Anterior cingulate cortex (tissue), 58 donors: ENCODE measurements around the gene SLC2A6.
"Not testable (repeated sequence)": the region's sequence is repeated elsewhere in the genome, so short reads cannot be mapped to it uniquely, and the experiment has no call there.

Experiments used
- DNase-seq, 58 donors: peaks; one replicate each; lab custom pipeline; 2025; lab: John Stamatoyannopoulos, UW

The SLC2A6 gene

DNA sequence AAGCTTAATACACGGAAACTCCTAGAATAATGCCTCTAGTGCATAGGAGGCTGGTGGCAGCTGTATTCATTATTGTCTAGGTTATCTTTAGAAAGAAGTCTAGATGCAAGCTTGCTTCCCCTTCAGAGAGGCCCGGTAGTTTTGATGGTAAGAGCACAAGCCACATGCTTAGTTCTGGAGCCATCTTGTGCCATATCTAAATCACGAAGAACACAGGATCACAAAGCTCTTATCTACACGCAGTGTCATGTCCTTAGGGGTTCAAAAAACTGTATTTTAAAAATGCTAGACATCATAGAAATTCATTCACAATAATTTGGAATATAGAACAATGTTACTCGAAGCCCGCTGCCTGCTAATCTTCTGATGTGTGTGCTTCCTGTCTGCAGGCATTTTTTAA lies 12.9 kb downstream of the SLC2A6 start:
- no peak for DNase-seq

DNA sequence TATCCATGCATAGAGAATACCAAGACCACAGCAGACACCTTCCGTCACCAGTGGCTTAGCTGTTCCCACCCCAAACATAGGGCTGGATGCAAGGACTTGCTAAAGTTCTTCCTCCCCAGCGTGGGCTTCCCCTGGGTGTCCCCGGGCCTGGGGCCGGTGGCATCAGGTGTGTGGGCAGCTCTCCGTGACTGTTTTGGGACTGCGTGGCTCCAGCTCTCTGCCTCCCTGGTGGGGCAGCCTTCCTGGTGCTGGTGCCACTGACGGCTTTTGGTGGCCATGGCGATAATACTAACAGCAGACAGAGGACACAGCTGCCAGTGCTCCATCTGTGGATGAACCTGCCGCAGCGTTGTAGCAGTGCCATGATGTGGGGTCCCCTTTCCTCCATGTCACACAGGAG lies 14.3 kb downstream of the SLC2A6 start:
- DNase-seq = no peak

DNA sequence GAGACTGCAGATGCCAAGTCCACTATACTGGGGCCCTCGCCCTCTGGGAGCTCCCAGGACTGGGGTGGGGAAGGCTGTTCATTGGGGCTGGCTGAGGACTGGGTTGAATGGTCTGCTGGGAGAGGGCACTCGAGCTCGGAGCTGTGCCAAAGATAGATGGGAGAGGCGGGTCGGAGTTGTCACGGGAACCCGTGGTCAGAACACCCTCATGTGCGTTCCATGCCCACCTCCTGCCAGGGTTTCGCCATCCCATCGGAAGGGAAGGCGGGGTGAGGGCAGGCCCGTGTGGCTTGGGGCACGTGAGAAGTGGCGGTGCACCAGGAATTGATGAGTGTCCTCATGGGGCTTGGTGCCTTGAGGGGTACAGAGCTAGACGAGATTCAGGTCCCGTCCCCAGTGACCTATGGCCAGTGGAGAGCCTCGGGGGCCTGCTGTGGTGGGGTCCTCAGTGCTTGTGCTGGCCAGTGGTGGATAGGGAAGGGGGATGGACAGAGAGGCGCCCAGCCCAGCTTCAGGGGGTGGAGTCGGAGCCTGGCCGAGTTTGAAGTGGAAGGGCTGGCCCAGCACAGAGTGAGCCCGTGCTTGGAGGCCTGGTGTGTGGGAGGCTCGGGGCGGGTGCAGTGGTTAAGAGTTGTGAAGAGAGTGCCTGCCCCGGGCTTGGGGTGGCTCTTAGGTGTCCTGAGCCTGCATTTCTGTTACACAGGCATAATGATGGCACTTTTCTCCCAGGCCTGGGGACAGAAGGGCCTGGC lies 14.9 kb downstream of the SLC2A6 start:
- DNase-seq = no peak

DNA sequence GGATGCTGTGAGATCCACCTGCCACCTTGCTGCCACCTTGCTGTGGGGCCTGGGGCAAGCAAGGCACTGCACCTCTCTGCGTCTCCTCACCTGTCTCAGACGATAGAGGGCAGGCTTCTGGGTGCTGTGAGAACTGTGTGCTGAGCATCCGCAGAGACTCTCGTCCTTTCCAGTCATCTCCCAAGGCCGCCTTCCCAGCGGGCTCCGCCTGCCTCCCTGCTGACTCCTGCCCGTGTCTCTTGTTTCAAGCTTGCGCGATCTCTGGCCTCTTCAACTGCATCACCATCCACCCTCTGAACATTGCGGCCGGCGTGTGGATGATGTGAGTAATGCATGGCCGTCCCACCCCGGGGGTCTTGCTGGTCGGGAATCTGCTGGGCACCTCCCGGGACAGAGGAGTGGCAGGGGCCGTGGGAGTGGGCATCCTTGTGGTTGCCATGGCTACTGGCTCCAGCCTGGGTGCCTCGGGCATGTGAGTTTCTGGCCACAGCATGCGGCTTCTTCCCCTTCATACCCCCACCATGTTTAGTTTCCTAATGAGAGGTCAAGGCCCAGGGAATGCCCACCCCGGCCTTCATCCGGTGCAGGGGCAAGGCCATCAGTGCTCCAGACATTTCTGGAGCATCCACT lies 15.6 kb downstream of the SLC2A6 start:
- no peak for DNase-seq

DNA sequence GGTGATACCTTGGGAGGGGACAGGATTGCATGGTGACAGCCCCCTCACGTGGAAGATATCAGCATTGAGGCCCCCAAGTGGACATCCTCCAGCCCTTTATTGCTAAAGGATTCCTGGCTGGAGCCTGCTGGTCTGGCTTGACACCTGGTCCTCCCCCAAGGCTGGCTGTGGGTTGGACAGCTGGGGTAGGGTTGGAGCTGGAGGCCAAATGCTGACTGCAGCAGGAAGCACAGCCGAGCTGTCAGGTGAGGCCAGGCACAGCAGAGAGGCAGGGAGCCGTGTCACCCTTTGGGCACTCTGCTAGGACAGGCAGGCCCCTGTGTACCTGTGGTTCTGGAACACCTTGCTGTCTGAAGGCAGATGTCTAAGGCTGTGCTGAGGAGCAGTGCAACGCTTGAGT lies 16.9 kb downstream of the SLC2A6 start:
- no peak for DNase-seq

DNA sequence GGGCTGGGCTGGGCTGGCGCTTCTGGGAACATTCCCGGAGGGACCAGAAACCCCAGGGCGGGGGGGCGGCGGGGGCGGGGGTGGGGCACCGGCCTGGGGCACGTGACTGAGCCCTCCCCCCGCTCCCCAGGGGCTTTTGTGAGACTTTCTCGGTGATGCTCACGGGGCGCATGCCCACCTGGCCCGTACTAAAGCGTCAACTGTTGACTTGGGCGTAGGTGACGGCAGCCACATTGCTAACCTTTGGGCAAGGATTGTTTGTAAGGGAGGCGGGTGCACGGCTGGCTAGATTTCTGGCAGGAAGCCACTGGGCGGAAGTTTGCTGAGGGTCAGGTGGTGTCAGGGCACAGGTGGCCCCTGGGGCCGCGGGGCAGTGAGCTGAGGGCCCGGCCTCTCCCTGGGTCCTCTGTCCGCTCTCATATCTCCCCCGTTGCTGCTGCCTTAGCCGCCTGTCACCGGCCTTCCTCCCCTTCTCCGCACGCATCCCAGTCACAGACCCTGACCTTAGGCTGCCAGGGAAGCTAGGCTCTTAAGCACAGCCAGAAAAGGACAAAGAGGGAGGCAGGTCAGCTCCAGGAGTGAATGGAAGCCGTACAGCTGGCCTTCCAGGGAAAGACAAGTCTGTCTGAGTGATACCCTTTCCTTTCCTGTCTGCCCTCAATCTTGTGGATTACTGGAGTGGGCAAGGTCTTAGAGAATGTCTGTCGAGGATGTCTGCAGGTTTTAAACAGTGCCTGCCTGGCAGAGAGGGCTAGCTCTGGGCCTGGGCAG lies 18.3 kb downstream of the SLC2A6 start:
- peak in 32 of 58 donors; percentile 16 to 85 (median 65) for DNase-seq

DNA sequence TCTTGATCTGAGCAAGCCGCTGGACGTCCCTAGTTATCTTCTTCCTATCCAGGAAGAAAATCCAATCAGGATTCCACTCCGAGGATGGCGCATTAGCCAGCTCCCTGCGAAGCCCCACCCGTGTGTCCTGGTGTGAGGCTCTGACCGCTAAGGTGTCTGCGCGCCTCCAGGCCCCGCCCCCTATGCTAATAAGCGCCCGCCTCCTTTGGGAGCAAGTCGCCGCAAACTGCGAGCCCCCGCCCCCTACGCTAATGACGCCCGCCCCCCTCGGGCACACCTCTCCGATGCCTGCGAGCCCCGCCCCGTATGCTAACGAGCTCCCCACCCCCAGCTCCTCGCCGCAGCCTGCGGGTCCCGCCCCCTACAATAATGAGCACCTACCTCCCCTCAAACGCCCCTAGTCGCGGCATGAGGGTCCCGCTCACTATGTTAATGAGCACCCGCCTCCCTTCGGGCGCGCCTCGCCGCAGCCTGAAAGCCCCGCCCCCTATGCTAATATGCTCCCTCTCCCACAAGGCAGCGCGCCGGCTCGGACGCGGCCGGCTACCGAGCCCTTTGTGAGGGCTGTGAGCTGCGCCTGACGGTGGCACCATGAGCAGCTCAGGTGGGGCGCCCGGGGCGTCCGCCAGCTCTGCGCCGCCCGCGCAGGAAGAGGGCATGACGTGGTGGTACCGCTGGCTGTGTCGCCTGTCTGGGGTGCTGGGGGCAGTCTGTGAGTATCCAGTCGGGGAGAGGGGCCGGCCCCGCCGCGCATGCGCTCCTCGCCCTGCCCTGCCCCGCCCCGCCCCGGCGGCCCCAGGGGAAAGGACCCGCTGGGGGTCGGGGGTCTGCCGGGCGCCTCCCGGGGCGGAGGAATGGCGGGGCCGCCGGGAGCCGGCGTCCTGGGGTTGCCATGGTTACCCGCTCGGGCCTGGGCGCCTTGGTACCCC lies 19.2 kb downstream of the SLC2A6 start, which contains the start of gene CACFD1:
Gene CACFD1 (plus strand): TSS at position 503 of the 929 bp plus-strand sequence. CDS start 89 bp downstream, at position 592.
- peak; percentile 63 to 99 (median 96) for DNase-seq

DNA sequence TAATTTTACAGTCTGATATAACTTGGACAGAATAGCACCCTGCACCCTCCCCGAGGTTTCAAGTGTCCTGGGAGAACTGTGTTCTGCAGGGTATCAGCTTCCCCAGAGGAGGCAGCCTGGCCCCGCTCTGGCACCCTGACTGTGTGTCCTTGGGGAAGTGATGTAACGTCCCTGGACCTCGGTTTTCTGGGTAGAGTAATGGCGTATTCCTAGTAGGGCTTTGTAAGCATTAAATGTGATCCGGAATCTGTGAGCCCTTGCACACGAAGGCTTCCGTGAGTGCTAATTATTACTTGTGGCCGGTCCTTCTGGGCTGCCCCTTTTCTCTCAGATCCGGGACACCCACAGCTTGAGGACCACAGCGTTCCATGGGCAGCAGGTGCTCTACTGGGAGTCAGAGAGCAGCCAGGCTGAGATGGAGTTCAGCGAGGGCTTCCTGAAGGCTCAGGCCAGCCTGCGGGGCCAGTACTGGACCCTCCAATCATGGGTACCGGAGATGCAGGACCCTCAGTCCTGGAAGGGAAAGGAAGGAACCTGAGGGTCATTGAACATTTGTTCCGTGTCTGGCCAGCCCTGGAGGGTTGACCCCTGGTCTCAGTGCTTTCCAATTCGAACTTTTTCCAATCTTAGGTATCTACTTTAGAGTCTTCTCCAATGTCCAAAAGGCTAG lies 20.1 kb downstream of the SLC2A6 start:
- DNase-seq = no peak

DNA sequence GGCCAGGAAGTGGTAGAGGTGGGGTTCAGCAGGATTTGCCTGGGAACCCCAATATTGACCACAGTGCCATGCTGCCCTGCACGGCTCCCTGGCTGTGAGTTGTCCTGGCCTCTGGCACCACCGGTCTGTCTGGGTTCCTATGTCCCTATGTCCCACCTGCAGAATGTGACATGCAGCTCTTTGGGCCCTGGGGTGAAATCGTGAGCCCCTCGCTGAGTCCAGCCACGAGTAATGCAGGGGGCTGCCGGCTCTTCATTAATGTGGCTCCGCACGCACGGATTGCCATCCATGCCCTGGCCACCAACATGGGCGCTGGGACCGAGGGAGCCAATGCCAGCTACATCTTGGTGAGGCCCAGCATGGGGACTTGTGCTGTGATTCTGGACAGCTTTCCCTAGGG lies 21.2 kb downstream of the SLC2A6 start:
- DNase-seq = no peak

DNA sequence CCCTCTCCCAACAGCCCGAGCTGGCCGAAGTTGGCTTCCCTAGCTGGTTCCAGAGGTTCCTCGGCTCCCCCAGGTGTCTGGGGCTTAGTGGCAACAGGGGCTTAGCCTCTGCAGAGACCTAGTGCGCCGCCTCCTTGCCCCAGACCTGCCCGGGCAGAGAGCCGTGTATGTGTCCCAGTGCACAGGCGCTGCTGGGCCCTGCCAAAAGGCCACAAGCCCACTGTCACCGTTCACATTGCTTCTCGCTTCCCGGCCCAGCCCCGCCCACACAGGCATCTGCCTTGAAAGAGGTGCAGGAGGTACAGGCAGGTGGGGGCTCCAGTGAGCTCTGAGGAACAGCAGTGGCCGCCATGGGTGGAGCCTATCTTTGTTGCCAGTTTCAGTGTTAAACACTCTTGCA lies 21.7 kb downstream of the SLC2A6 start:
- DNase-seq = no peak

DNA sequence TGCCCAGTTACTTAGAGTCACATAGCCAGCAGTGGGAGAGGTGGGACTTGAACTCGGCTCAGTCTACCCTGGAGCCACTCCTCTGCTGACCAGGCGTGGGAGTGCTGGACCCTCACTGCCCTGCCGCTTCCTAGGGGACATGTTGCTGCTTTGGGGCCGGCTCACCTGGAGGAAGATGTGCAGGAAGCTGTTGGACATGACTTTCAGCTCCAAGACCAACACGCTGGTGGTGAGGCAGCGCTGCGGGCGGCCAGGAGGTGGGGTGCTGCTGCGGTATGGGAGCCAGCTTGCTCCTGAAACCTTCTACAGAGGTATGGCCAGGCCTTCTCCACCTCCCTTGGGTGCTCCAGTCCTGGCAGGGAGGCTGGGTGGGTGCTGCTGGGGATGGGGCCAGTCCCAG lies 22.5 kb downstream of the SLC2A6 start:
- DNase-seq = no peak

DNA sequence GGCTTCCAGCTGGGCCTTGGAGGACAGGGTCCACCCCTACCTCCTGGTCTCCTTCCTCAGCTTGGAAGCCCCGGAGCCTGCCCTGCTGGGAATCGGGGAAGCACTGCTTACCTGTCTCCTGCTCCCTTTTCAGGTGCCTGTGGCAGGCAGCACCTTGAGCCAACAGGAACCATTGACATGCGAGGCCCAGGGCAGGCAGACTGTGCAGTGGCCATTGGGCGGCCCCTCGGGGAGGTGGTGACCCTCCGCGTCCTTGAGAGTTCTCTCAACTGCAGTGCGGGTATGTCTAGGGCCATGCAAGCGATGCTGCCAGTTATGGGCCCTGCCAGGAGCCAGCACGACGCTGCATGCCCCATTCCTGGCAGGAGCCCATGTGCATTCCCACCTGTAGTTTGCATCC lies 23.0 kb downstream of the SLC2A6 start:
- no peak for DNase-seq

DNA sequence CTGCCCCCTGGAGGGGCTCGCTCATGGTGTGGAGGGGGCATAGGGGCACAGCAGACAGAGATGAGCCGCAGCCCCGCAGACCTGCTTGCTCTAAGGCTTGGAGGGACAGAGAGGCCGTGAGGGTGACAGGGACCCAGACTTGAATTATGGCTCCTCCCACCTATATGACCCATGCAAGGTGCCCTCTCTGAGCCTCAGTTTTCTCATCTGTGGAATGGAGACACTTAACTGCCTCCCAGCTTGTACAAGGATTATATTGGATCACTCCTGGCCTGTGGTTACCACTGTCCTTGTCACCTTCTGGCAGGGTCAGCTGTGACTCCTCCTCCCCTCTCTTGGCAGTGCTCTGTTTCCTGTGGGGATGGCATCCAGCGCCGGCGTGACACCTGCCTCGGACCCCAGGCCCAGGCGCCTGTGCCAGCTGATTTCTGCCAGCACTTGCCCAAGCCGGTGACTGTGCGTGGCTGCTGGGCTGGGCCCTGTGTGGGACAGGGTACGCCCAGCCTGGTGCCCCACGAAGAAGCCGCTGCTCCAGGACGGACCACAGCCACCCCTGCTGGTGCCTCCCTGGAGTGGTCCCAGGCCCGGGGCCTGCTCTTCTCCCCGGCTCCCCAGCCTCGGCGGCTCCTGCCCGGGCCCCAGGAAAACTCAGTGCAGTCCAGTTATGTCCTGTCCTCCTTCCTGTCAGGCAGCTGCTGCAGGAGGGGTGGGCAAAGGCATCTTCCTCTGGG lies 23.8 kb downstream of the SLC2A6 start:
- no peak for DNase-seq

DNA sequence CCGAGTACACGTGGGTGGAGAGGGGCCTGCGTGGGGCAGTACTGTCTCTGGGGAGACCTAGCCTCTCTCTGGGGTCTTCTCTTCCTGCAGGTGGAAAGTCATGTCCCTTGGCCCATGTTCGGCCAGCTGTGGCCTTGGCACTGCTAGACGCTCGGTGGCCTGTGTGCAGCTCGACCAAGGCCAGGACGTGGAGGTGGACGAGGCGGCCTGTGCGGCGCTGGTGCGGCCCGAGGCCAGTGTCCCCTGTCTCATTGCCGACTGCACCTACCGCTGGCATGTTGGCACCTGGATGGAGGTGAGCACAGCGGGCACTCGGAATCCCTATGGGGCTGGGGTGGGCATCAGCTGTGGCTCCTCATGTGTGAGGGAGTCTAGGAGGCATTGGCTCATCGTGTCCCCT lies 24.6 kb downstream of the SLC2A6 start:
- DNase-seq = no peak

DNA sequence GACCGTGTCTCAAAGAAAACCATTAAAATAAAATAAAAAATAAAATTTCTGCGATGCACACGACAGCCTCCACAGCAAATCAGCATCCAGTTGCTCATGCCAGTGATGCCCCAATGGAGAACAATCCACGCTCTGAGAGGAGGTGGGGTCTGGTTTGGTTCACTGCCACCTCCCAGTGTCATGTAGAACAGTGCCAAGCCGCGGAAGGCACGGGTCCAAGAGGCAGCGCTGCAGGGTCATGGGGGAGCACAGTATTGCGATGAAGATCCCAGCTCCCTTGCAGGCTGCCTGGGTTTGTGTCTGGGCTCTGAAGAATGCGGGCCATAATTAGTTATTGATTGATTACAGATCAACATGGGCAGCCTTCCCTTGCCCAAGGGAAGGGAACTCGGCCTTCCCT lies 25.2 kb downstream of the SLC2A6 start:
- peak in 9 of 58 donors; percentile 9 to 58 (median 34) for DNase-seq

DNA sequence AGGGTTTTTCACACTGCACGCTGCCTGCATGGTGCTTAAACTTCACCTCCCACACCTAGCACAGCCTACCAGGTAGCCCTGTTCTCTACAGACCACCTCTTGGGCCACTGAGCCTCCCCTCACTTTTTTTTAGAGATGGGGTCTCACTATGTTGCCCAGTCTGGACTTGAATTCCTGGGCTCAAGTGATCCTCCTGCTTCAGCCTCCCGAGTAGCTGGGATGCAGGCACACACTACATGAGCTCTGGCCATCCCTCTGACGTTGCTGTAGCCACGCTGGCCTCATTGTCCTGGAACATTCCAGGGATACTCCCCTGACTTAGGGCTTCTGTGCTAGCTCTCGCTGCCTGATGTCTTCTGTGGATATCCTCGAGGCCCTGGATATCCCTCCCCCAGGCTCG lies 26.3 kb downstream of the SLC2A6 start:
- no peak for DNase-seq

DNA sequence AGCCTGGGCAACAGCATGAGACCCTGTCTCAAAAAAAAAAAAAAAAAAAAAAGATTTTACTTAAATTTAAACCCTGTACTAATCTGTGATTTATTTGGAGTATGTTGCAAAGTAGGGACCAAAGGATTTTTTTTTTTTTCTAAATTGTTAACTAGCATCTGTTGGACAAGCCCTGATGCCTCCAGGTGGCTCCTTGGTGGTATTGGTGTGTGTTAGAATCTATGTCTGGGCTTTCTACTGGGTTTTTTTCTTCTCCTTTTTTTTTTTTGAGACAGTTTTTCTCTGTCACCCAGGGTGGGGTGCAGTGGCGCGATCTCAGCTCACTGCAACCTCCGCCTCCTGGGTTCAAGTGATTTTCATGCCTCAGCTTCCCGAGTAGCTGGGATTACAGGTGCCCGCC lies 27.0 kb downstream of the SLC2A6 start:
- DNase-seq = not testable (repeated sequence)

DNA sequence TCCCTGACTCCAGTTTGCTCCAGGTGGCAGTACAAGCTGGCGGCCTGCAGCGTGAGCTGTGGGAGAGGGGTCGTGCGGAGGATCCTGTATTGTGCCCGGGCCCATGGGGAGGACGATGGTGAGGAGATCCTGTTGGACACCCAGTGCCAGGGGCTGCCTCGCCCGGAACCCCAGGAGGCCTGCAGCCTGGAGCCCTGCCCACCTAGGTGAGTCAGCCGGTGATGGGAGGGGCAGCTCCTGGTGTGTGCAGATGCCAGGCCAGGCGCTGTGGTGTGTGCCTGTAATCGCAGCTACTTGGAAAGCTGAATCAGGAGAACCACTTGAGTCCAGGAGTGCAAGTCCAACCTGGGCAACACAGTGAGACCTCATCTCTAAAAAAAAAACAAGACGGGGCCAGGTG lies 29.1 kb downstream of the SLC2A6 start:
- DNase-seq = no peak

DNA sequence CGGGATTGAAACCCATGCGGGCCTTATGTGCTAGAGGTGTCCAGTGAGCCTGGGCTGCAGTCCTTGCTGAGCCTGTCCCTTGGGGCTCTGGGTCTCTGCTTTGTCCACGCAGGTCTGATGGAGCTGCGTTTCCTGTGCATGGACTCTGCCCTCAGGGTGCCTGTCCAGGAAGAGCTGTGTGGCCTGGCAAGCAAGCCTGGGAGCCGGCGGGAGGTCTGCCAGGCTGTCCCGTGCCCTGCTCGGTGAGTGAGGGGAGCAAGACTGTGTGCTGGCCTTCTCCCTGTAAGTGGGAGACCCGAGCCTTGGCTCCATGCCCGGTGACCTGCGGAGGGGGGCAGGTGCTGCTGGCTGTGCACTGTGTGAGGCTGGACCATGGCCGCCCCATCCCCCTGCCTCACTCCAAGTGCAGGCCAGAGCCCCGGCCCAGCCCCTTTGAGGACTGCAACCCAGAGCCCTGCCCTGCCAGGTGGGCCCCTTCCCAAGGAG lies 30.4 kb downstream of the SLC2A6 start:
- no peak for DNase-seq
